SK-N-SH treated with all-trans-retinoic acid at 6 μM for 48 hours (cell line): Measurements from ENCODE around the gene ACMSD.

Source experiments
- ATAC-seq: fragments of 200-7000 bp; cut with Tn5 transposase; 3 replicates; pipeline ENCODE4 v1.9.1; 2020; ENCODE audit warnings: mild to moderate bottlenecking, moderate library complexity
- BACH2 ChIP-seq: fragments of 250-450 bp; sonication (Bioruptor Pico); IDR thresholded peaks from 2 replicates; pipeline ENCODE4 v1.9.0; 2021; ENCODE audit warnings: mild to moderate bottlenecking, borderline replicate concordance
- CREB5 ChIP-seq: fragments of 250-450 bp; sonication (Bioruptor Pico); IDR thresholded peaks from 2 replicates; pipeline ENCODE4 v1.5.1; 2020; ENCODE audit warnings: low read depth, mild to moderate bottlenecking, moderate library complexity
- CSDC2 ChIP-seq: fragments of 250-450 bp; sonication (Bioruptor Pico); IDR thresholded peaks from 2 replicates; pipeline ENCODE4 v1.5.0; 2020; ENCODE audit warnings: mild to moderate bottlenecking, moderate library complexity
- CSRNP3 ChIP-seq: fragments of 250-450 bp; sonication (Bioruptor Pico); IDR thresholded peaks from 2 replicates; pipeline ENCODE4 v1.5.1; 2021; ENCODE audit warnings: mild to moderate bottlenecking, moderate library complexity
- ESRRG ChIP-seq: fragments of 250-450 bp; sonication (Bioruptor Pico); IDR thresholded peaks from 2 replicates; pipeline ENCODE4 v1.6.1; 2021; ENCODE audit warnings: mild to moderate bottlenecking
- GLIS3 ChIP-seq: fragments of 250-450 bp; sonication (Bioruptor Pico); IDR thresholded peaks from 2 replicates; pipeline ENCODE4 v1.5.0; 2020; ENCODE audit warnings: mild to moderate bottlenecking, moderate library complexity
- ISL1 ChIP-seq: fragments of 250-450 bp; sonication (Bioruptor Pico); IDR thresholded peaks from 2 replicates; pipeline ENCODE4 v2.1.2; 2022; ENCODE audit warnings: mild to moderate bottlenecking, moderate library complexity
- OSR1 ChIP-seq: fragments of 250-450 bp; sonication (Bioruptor Pico); IDR thresholded peaks from 2 replicates; pipeline ENCODE4 v1.8.0; 2022; ENCODE audit warnings: moderate library complexity, mild to moderate bottlenecking, inconsistent platforms
- PATZ1 ChIP-seq: fragments of 250-450 bp; sonication (Bioruptor Pico); IDR thresholded peaks from 2 replicates; pipeline ENCODE4 v1.8.0; 2020; ENCODE audit warnings: mild to moderate bottlenecking, moderate library complexity, borderline replicate concordance
- POU6F1 ChIP-seq: fragments of 250-450 bp; sonication (Bioruptor Pico); IDR thresholded peaks from 2 replicates; pipeline ENCODE4 v1.8.0; 2021; ENCODE audit warnings: low read depth, mild to moderate bottlenecking, moderate library complexity, borderline replicate concordance
- PPARA ChIP-seq: fragments of 250-450 bp; sonication (Bioruptor Pico); IDR thresholded peaks from 2 replicates; pipeline ENCODE4 v1.5.0; 2020; ENCODE audit warnings: mild to moderate bottlenecking, borderline replicate concordance
- RARB ChIP-seq: fragments of 250-450 bp; sonication (Bioruptor Pico); IDR thresholded peaks from 2 replicates; pipeline ENCODE4 v1.8.0; 2021; ENCODE audit warnings: mild to moderate bottlenecking, moderate library complexity
- SNAI2 ChIP-seq: fragments of 250-450 bp; sonication (Bioruptor Pico); IDR thresholded peaks from 2 replicates; pipeline ENCODE4 v1.5.0; 2020; ENCODE audit warnings: mild to moderate bottlenecking, moderate library complexity
- TCF4 ChIP-seq: fragments of 250-450 bp; sonication (Bioruptor Pico); IDR thresholded peaks from 2 replicates; pipeline ENCODE4 v1.8.0; 2021; ENCODE audit warnings: mild to moderate bottlenecking, moderate library complexity, borderline replicate concordance
- TOX ChIP-seq: fragments of 250-450 bp; sonication (Bioruptor Pico); IDR thresholded peaks from 2 replicates; pipeline ENCODE4 v1.8.0; 2021; ENCODE audit warnings: mild to moderate bottlenecking, moderate library complexity, borderline replicate concordance
- TSHZ2 ChIP-seq: fragments of 250-450 bp; sonication (Bioruptor Pico); IDR thresholded peaks from 2 replicates; pipeline ENCODE4 v1.5.0; 2020; ENCODE audit warnings: mild to moderate bottlenecking, moderate library complexity
- ZC3H10 ChIP-seq: fragments of 250-450 bp; sonication (Bioruptor Pico); IDR thresholded peaks from 2 replicates; pipeline ENCODE4 v1.5.1; 2021; ENCODE audit warnings: mild to moderate bottlenecking, moderate library complexity
- ZFP3 ChIP-seq: fragments of 250-450 bp; sonication (Bioruptor Pico); IDR thresholded peaks from 2 replicates; pipeline ENCODE4 v1.5.0; 2020; ENCODE audit warnings: mild to moderate bottlenecking, moderate library complexity
- ZFP30 ChIP-seq: fragments of 450-650 bp; formaldehyde crosslinking; IDR thresholded peaks from 2 replicates; pipeline ENCODE4 v1.5.0; 2022; ENCODE audit warnings: mild to moderate bottlenecking, moderate library complexity
- ZNF565 ChIP-seq: fragments of 450-650 bp; formaldehyde crosslinking; conservative IDR thresholded peaks from 2 replicates; pipeline ENCODE4 v1.5.0; 2020; ENCODE audit warnings: low read depth, mild to moderate bottlenecking, moderate library complexity
- ZNF70 ChIP-seq: fragments of 450-650 bp; formaldehyde crosslinking; IDR thresholded peaks from 2 replicates; pipeline ENCODE4 v1.5.0; 2020; ENCODE audit warnings: mild to moderate bottlenecking, moderate library complexity
- ZNF8 ChIP-seq: fragments of 450-650 bp; formaldehyde crosslinking; IDR thresholded peaks from 2 replicates; pipeline ENCODE4 v1.5.0; 2020; ENCODE audit warnings: mild to moderate bottlenecking, moderate library complexity

Gene ACMSD

GRCh38 chr2:134795765-134796164 is 42.7 kb upstream of the ACMSD start:
- ATAC-seq = no peak
- TF ChIP-seq POU6F1 (no peak), CREB5 (CRISPR knock-in tag) (no peak), GLIS3 (no peak), ZNF8 (CRISPR knock-in tag) (no peak), ISL1 (CRISPR knock-in tag) (no peak), CSRNP3 (CRISPR knock-in tag) (no peak), RARB (CRISPR knock-in tag) (no peak), PATZ1 (no peak), ZFP30 (no peak), ZFP3 (CRISPR knock-in tag) (no peak), BACH2 (CRISPR knock-in tag) (no peak), ZC3H10 (CRISPR knock-in tag) (no peak), SNAI2 (CRISPR knock-in tag) (no peak), ZNF565 (CRISPR knock-in tag) (no peak), PPARA (CRISPR knock-in tag) (no peak), TOX (CRISPR knock-in tag) (no peak), CSDC2 (CRISPR knock-in tag) (no peak)

- ATAC-seq = no peak
- no peak for TF ChIP-seq PATZ1
- no peak for TF ChIP-seq TOX (CRISPR knock-in tag)
- no peak for TF ChIP-seq SNAI2 (CRISPR knock-in tag)
- TF ChIP-seq GLIS3 = no peak
- TF ChIP-seq CREB5 (CRISPR knock-in tag) = no peak
- no peak for TF ChIP-seq POU6F1
- TF ChIP-seq TCF4 (CRISPR knock-in tag) = no peak
- no peak for TF ChIP-seq TSHZ2 (CRISPR knock-in tag)
- TF ChIP-seq ESRRG (CRISPR knock-in tag) = no peak
- no peak for TF ChIP-seq ZNF565 (CRISPR knock-in tag)
- TF ChIP-seq ZNF70 = no peak
- TF ChIP-seq ZC3H10 (CRISPR knock-in tag) = no peak
- TF ChIP-seq ZFP3 (CRISPR knock-in tag) = no peak
- TF ChIP-seq OSR1 (CRISPR knock-in tag) = no peak
Observed at GRCh38 chr2:134796373-134796772, 42.0 kb upstream of the ACMSD start.
